H9 (cell line): ENCODE results near the gene USP3. TPM values are rescaled to one million over a fixed set of nuclear protein-coding genes. Genes with fewer than 3 reads are reported as not detected.

Experiments
- DNase-seq: peaks from one replicate; pipeline ENCODE4 v3.0.0-alpha.2; 2017
- H2AFZ ChIP-seq: one replicate; pipeline ENCODE4 v1.6.1; 2013; ENCODE audit warnings: mild to moderate bottlenecking, low read length, control low read depth, moderate library complexity
- H2AK5ac ChIP-seq: 2 replicates; pipeline ENCODE4 v1.6.1; 2013; ENCODE audit warnings: low read length, control low read depth, mixed read lengths; ENCODE audit not compliant: insufficient read length
- H2BK120ac ChIP-seq: one replicate; pipeline ENCODE4 v1.6.1; 2013; ENCODE audit warnings: low read depth, mild to moderate bottlenecking, low read length, control low read depth, inconsistent platforms; ENCODE audit not compliant: poor library complexity, severe bottlenecking
- H2BK12ac ChIP-seq: 2 replicates; pipeline ENCODE4 v1.6.1; 2013; ENCODE audit warnings: low read length, control low read depth, mixed read lengths, low read depth; ENCODE audit not compliant: insufficient read length
- H2BK15ac ChIP-seq: 2 replicates; pipeline ENCODE4 v1.6.1; 2013; ENCODE audit warnings: low read depth, low read length, control low read depth
- H2BK20ac ChIP-seq: one replicate; pipeline ENCODE4 v1.6.1; 2013; ENCODE audit warnings: low read depth, mild to moderate bottlenecking, low read length, control low read depth, inconsistent platforms; ENCODE audit not compliant: poor library complexity, severe bottlenecking
- H2BK5ac ChIP-seq: 2 replicates; pipeline ENCODE4 v1.6.1; 2013; ENCODE audit warnings: low read length, control low read depth, mixed read lengths; ENCODE audit not compliant: insufficient read length
- H3K14ac ChIP-seq: 2 replicates; pipeline ENCODE4 v1.6.1; 2013; ENCODE audit warnings: low read length, control low read depth; ENCODE audit not compliant: insufficient read depth
- H3K18ac ChIP-seq: 2 replicates; pipeline ENCODE4 v1.6.1; 2013; ENCODE audit warnings: low read depth, mild to moderate bottlenecking, mixed read lengths, low read length, control low read depth; ENCODE audit not compliant: insufficient read length
- H3K23ac ChIP-seq: 2 replicates; pipeline ENCODE4 v1.6.1; 2013; ENCODE audit warnings: low read length, control low read depth, mixed read lengths, low read depth; ENCODE audit not compliant: insufficient read length
- H3K23me2 ChIP-seq: 2 replicates; pipeline ENCODE4 v1.6.1; 2013; ENCODE audit warnings: low read depth, mild to moderate bottlenecking, mixed read lengths, low read length, control low read depth; ENCODE audit not compliant: insufficient read length, poor library complexity, severe bottlenecking
- H3K27ac ChIP-seq: 2 replicates; pipeline ENCODE4 v1.5.1; 2013; ENCODE audit warnings: low read length, control low read depth, mixed read lengths, low read depth; ENCODE audit not compliant: insufficient read length
- H3K27me3 ChIP-seq: 2 replicates; pipeline ENCODE4 v1.6.1; 2013; ENCODE audit warnings: low read length, control low read depth, inconsistent platforms; ENCODE audit not compliant: insufficient read depth
- H3K4ac ChIP-seq: 2 replicates; pipeline ENCODE4 v1.6.1; 2013; ENCODE audit warnings: low read depth, mild to moderate bottlenecking, control low read depth, inconsistent platforms, low read length, moderate library complexity
- H3K4me1 ChIP-seq: 2 replicates; pipeline ENCODE4 v1.6.1; 2013; ENCODE audit warnings: low read length, control low read depth, inconsistent platforms; ENCODE audit not compliant: insufficient read depth
- H3K4me2 ChIP-seq: 2 replicates; pipeline ENCODE4 v1.6.1; 2013; ENCODE audit warnings: low read length, control low read depth, mixed read lengths; ENCODE audit not compliant: insufficient read length, insufficient read depth
- H3K56ac ChIP-seq: 2 replicates; pipeline ENCODE4 v1.6.1; 2013; ENCODE audit warnings: low read depth, mild to moderate bottlenecking, mixed read lengths, low read length, control low read depth; ENCODE audit not compliant: insufficient read length
- H3K79me1 ChIP-seq: 2 replicates; pipeline ENCODE4 v1.6.1; 2013; ENCODE audit warnings: low read depth, mild to moderate bottlenecking, moderate library complexity, low read length, control low read depth, inconsistent platforms; ENCODE audit not compliant: insufficient read depth, poor library complexity, severe bottlenecking
- H3K79me2 ChIP-seq: 2 replicates; pipeline ENCODE4 v1.6.1; 2013; ENCODE audit warnings: low read length, control low read depth, inconsistent platforms; ENCODE audit not compliant: insufficient read depth
- H3K9ac ChIP-seq: 2 replicates; pipeline ENCODE4 v1.6.1; 2013; ENCODE audit warnings: low read length, control low read depth, mixed read lengths; ENCODE audit not compliant: insufficient read length; ENCODE audit errors: extremely low read depth
- H3K9me3 ChIP-seq: one replicate; pipeline ENCODE4 v1.6.1; 2013; ENCODE audit warnings: low read depth, low read length, inconsistent platforms; ENCODE audit not compliant: control insufficient read depth
- H3T11ph ChIP-seq: one replicate; pipeline ENCODE4 v1.6.1; 2013; ENCODE audit warnings: mild to moderate bottlenecking, low read length, control low read depth, inconsistent platforms
- H4K20me1 ChIP-seq: one replicate; pipeline ENCODE4 v1.6.1; 2013; ENCODE audit not compliant: control insufficient read depth, insufficient read length, insufficient read depth
- H4K5ac ChIP-seq: 2 replicates; pipeline ENCODE4 v1.6.1; 2013; ENCODE audit warnings: low read depth, mild to moderate bottlenecking, mixed read lengths, low read length, control low read depth; ENCODE audit not compliant: insufficient read length
- H4K8ac ChIP-seq: replicated peaks from 2 replicates; pipeline ENCODE4 v1.6.1; 2013; ENCODE audit warnings: low read length, control low read depth, mixed read lengths, low read depth; ENCODE audit not compliant: insufficient read length
- H4K91ac ChIP-seq: 2 replicates; pipeline ENCODE4 v1.6.1; 2013; ENCODE audit warnings: low read depth, mild to moderate bottlenecking, moderate library complexity, mixed read lengths, low read length, control low read depth; ENCODE audit not compliant: insufficient read length
- H3K27ac Mint-ChIP-seq, 3 experiments: 2 replicates in 2 of 3; 3 replicates in 1 of 3; pipeline ENCODE4 v1.8.0; 2020 to 2021; ENCODE audit warnings: mixed read lengths in 3 of 3, mild to moderate bottlenecking in 1 of 3, moderate library complexity in 1 of 3
- H3K27me3 Mint-ChIP-seq: 2 replicates; pipeline ENCODE4 v1.8.0; 2021; ENCODE audit warnings: low read depth, mild to moderate bottlenecking, moderate library complexity, mixed read lengths
- H3K36me3 Mint-ChIP-seq, 3 experiments: 2 replicates in 2 of 3; 3 replicates in 1 of 3; pipeline ENCODE4 v1.8.0; 2020 to 2021; ENCODE audit warnings: low read depth in 3 of 3, mixed read lengths in 3 of 3; ENCODE audit not compliant: insufficient read depth in 1 of 3
- H3K4me1 Mint-ChIP-seq, 2 experiments: 2 replicates each; pipeline ENCODE4 v1.8.0; 2020; ENCODE audit warnings: mixed read lengths in 2 of 2
- H3K4me3 Mint-ChIP-seq, 2 experiments: 2 replicates in 1 of 2; 3 replicates in 1 of 2; pipeline ENCODE4 v1.8.0; 2020 to 2021; ENCODE audit warnings: mild to moderate bottlenecking in 2 of 2, mixed read lengths in 2 of 2, moderate library complexity in 1 of 2
- H3K9me3 Mint-ChIP-seq, 2 experiments: 2 replicates in 1 of 2; 3 replicates in 1 of 2; pipeline ENCODE4 v1.8.0; 2020; ENCODE audit warnings: mild to moderate bottlenecking in 2 of 2, mixed read lengths in 2 of 2, moderate library complexity in 1 of 2
- WGBS: extraction: QIAGEN DNeasy Blood & Tissue Kit; methylation state at CpG from one replicate; pipeline ENCODE4 v1.1.7; 2013; ENCODE audit warnings: missing lambda C conversion rate, low lambda C conversion rate, mixed read lengths; ENCODE audit not compliant: insufficient read length; ENCODE audit errors: extremely low coverage; 5-methylcytosine and 5-hydroxymethylcytosine counted together
- total RNA-seq: library from RNA; stranded (reverse); gene quantifications from 2 replicates; pipeline ENCODE4 v1.2.1, GENCODE V29; 2021
- TF ChIP-seq, protein P1 (sequence below): fragments of 200-600 bp; sonication (generic); conservative IDR thresholded peaks from 3 replicates; pipeline ENCODE4 v1.8.0; 2021; ENCODE audit warnings: antibody characterized with exemption, mild to moderate bottlenecking

Gene USP3
- total RNA-seq, 1 experiment from 2014 or later, result 14.2 TPM

DNA sequence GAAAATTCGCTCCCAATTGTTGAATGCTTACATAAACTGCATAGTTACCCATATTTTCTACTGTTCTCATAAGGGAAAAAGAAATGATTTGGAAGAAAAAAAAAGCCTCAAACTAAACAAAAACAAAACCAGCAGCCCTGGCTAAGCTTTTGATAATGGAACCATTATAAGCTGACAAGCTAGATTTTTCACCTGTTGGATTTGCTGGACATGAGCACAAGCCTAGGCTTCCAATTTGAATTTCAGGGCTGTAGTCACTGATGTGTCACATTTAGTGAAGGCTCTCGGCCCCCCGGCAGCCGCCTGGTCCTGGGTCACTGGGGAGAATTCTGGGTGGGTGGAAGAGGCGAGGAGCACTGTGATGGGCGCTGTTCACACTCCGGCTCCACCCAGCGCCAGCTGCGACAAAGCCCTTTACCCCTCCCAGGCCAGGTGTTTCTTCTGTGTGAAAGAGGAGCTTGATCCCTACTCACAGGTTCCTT is 97.4 kb downstream of the USP3 start:
- Histone ChIP-seq H4K20me1 (no peaks in the 10 kb centered on the region), H3K27me3 (peaks cover 3% of the 10 kb centered on the region; the same call in 1 of the 2 replicates), H2BK20ac (no peak overlapping the region), H3K79me1 (no peaks in the 10 kb centered on the region), H2AK5ac (no peak overlapping the region), H2BK120ac (no peak overlapping the region), H3K4me2 (peak overlapping the region; percentile 81), H3K9me3 (no peaks in the 10 kb centered on the region), H3T11ph (no peak overlapping the region), H3K18ac (no peak overlapping the region), H4K91ac (no peak overlapping the region), H4K5ac (no peak overlapping the region), H3K14ac (no peak overlapping the region), H3K23me2 (peaks cover 11% of the 10 kb centered on the region), H2BK15ac (no peak overlapping the region), H3K23ac (no peak overlapping the region), H2BK12ac (no peak overlapping the region), H3K4ac (no peak overlapping the region), H2AFZ (no peak overlapping the region), H3K9ac (no peak overlapping the region), H3K56ac (no peak overlapping the region), H2BK5ac (no peak overlapping the region), H3K27ac (no peak overlapping the region), H3K79me2 (no peaks in the 10 kb centered on the region), H4K8ac (no peak overlapping the region), H3K4me1 (no peaks in the 10 kb centered on the region)
- DNase-seq, result no peak
- H3K4me3 Mint-ChIP-seq, result peak overlapping the region; percentile 79 to 89
- H3K36me3 Mint-ChIP-seq, result no peaks in the 10 kb centered on the region; a peak in 1 of 7 replicates
- TF ChIP-seq, protein P1, sequence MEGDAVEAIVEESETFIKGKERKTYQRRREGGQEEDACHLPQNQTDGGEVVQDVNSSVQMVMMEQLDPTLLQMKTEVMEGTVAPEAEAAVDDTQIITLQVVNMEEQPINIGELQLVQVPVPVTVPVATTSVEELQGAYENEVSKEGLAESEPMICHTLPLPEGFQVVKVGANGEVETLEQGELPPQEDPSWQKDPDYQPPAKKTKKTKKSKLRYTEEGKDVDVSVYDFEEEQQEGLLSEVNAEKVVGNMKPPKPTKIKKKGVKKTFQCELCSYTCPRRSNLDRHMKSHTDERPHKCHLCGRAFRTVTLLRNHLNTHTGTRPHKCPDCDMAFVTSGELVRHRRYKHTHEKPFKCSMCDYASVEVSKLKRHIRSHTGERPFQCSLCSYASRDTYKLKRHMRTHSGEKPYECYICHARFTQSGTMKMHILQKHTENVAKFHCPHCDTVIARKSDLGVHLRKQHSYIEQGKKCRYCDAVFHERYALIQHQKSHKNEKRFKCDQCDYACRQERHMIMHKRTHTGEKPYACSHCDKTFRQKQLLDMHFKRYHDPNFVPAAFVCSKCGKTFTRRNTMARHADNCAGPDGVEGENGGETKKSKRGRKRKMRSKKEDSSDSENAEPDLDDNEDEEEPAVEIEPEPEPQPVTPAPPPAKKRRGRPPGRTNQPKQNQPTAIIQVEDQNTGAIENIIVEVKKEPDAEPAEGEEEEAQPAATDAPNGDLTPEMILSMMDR, result no peak
- H3K27ac Mint-ChIP-seq, result peak overlapping the region in 1 of 3 experiments; percentile 62; a peak in 1 of 7 replicates
- peaks cover 13 to 31% of the 10 kb centered on the region in 2 experiments for H3K4me1 Mint-ChIP-seq
- WGBS, result no CpG with 5 or more reads among the region's 9 CpGs
- peaks cover 36% of the 10 kb centered on the region for H3K27me3 Mint-ChIP-seq
- H3K9me3 Mint-ChIP-seq, result no peaks in the 10 kb centered on the region
